B cell (primary cell): ENCODE measurements around the gene PRDM5. TPM values are rescaled to one million over a fixed set of nuclear protein-coding genes. Genes with fewer than 3 reads are reported as not detected.
"Not testable (repeated sequence)": the region's sequence is repeated elsewhere in the genome, so short reads cannot be mapped to it uniquely, and the experiment has no call there.

Experiments used
- ATAC-seq: fragments of 200-7000 bp; cut with Tn5 transposase; one replicate; pipeline ENCODE4 v1.10.0; 2021; ENCODE audit warnings: low read depth, mild to moderate bottlenecking, moderate number of reproducible peaks, moderate library complexity
- CTCF ChIA-PET: fragments of 350-600 bp; sonication (Branson Sonifier 250); formaldehyde crosslinking; loops from one replicate; lab custom pipeline; 2021; ENCODE audit warnings: antibody characterized with exemption, inconsistent platforms; lab: Charles Lee
- POLR2A ChIA-PET: fragments of 350-600 bp; sonication (Branson Sonifier 250); formaldehyde crosslinking; loops from one replicate; lab custom pipeline; 2021; ENCODE audit warnings: antibody characterized with exemption; lab: Charles Lee
- DNase-seq: peaks from one replicate; pipeline ENCODE4 v3.0.0; 2013
- H2AFZ ChIP-seq: 2 replicates; pipeline ENCODE4 v1.6.1; 2012; ENCODE audit warnings: mild to moderate bottlenecking, low read depth, low read length; ENCODE audit not compliant: insufficient read depth, poor library complexity, severe bottlenecking
- H3K27ac ChIP-seq, 2 donors: 1 replicate in 1 of 2; 2 replicates in 1 of 2; pipeline ENCODE4 v1.5.1; 2012 to 2013; ENCODE audit warnings: low read length in 2 of 2, mild to moderate bottlenecking in 2 of 2, moderate library complexity in 1 of 2
- H3K27me3 ChIP-seq, 4 experiments: fragments of 200-600 bp in 1 of 4; sonication (generic) in 1 of 4; replicated peaks in 1 of 4; 1 replicate in 2 of 4; 2 replicates in 2 of 4; pipeline versions ENCODE4 v1.6.1 to v1.7.0; 2013 to 2016; ENCODE audit warnings: low read length in 3 of 4, mild to moderate bottlenecking in 2 of 4, mixed read lengths in 1 of 4, moderate library complexity in 1 of 4; ENCODE audit not compliant: insufficient read depth in 4 of 4, control insufficient read depth in 3 of 4; ENCODE audit errors: control extremely low read depth in 1 of 4
- H3K36me3 ChIP-seq, 2 experiments: replicated peaks in 1 of 2; 1 replicate in 1 of 2; 2 replicates in 1 of 2; pipeline versions ENCODE4 v1.6.1 to v1.7.1; 2013; ENCODE audit warnings: low read length in 1 of 2; ENCODE audit not compliant: insufficient read depth in 2 of 2, control insufficient read depth in 1 of 2; ENCODE audit errors: control extremely low read depth in 1 of 2, extremely low read depth in 1 of 2
- H3K4me1 ChIP-seq, 2 donors: fragments of 200-600 bp in 1 of 2; sonication (generic) in 1 of 2; 1 replicate in 1 of 2; 2 replicates in 1 of 2; pipeline versions ENCODE4 v1.5.1 to v1.6.1; 2013 to 2017; ENCODE audit warnings: low read length in 2 of 2; ENCODE audit not compliant: control insufficient read depth in 2 of 2, insufficient read depth in 2 of 2
- H3K4me2 ChIP-seq: replicated peaks from 2 replicates; pipeline ENCODE3; 2012; ENCODE audit warnings: mild to moderate bottlenecking, low read depth, low read length; ENCODE audit not compliant: poor library complexity, severe bottlenecking
- H3K4me3 ChIP-seq, 5 experiments: fragments of 200-600 bp in 1 of 5; sonication (generic) in 1 of 5; 1 replicate in 3 of 5; 2 replicates in 2 of 5; pipeline versions ENCODE4 v1.5.1 to v1.7.0; 2011 to 2016; ENCODE audit warnings: low read length in 4 of 5, mild to moderate bottlenecking in 4 of 5, low read depth in 2 of 5, control low read depth in 1 of 5, moderate library complexity in 1 of 5; ENCODE audit not compliant: insufficient read depth in 1 of 5; ENCODE audit errors: control extremely low read depth in 1 of 5, extremely low read depth in 1 of 5
- H3K79me2 ChIP-seq: fragments of 200-600 bp; sonication (generic); one replicate; pipeline ENCODE4 v1.6.0; 2016; ENCODE audit warnings: low read length; ENCODE audit not compliant: control insufficient read depth, insufficient read depth
- H3K9ac ChIP-seq: fragments of 200-600 bp; sonication (generic); 2 replicates; pipeline ENCODE4 v1.6.1; 2017; ENCODE audit warnings: mild to moderate bottlenecking, low read length, moderate library complexity
- H3K9me3 ChIP-seq, 3 donors: one replicate each; pipeline versions ENCODE4 v1.6.1 to v1.7.1; 2013; ENCODE audit warnings: low read length in 2 of 3; ENCODE audit not compliant: control insufficient read depth in 2 of 3, insufficient read depth in 1 of 3; ENCODE audit errors: control extremely low read depth in 1 of 3
- H4K20me1 ChIP-seq: 2 replicates; pipeline ENCODE4 v1.6.0; 2012; ENCODE audit warnings: mild to moderate bottlenecking, low read length; ENCODE audit not compliant: insufficient read depth, control insufficient read depth, poor library complexity, severe bottlenecking
- H3K27ac Mint-ChIP-seq: one replicate; pipeline ENCODE4 v1.8.0; 2021; ENCODE audit warnings: mixed read lengths
- H3K27me3 Mint-ChIP-seq: one replicate; pipeline ENCODE4 v1.8.0; 2021; ENCODE audit warnings: mixed read lengths
- H3K4me1 Mint-ChIP-seq: one replicate; pipeline ENCODE4 v1.8.0; 2021; ENCODE audit warnings: mixed read lengths
- H3K4me3 Mint-ChIP-seq: one replicate; pipeline ENCODE4 v1.8.0; 2021; ENCODE audit warnings: mixed read lengths
- H3K9me3 Mint-ChIP-seq: one replicate; pipeline ENCODE4 v1.8.0; 2022; ENCODE audit warnings: mixed read lengths; ENCODE audit not compliant: insufficient read depth
- EZH2 ChIP-seq: IDR thresholded peaks from 2 replicates; pipeline ENCODE4 v1.6.1; 2012; ENCODE audit warnings: borderline replicate concordance, low read depth, mild to moderate bottlenecking, moderate library complexity, low read length; ENCODE audit not compliant: insufficient read depth, poor library complexity, severe bottlenecking
- WGBS: methylation state at CpG from one replicate; pipeline ENCODE4 v1.1.5; 2013; ENCODE audit warnings: missing lambda C conversion rate; ENCODE audit not compliant: insufficient coverage; 5-methylcytosine and 5-hydroxymethylcytosine counted together
- intact Hi-C: fragments of 100-400 bp; cut with micrococcal nuclease; formaldehyde crosslinking; loops from one replicate; pipeline ENCODE4 v1.10.0; 2022
- polyA plus RNA-seq: library from polyadenylated mRNA; depleted of rRNA; stranded (reverse); fragments of >200 nt; gene quantifications from 2 replicates; pipeline ENCODE4 v1.2.3, GENCODE V29; 2012
- total RNA-seq, 2 donors: library from RNA; stranded (reverse); fragments of 120-200 nt in 1 of 2; gene quantifications; 1 replicate in 1 of 2; 2 replicates in 1 of 2; pipeline versions ENCODE4 v1.2.3 to v1.2.4, GENCODE V29; 2013 to 2022
- TF ChIP-seq, protein P1 (sequence below): fragments of 200-600 bp; IDR thresholded peaks from one replicate; pipeline ENCODE4 v1.8.0; 2022; ENCODE audit warnings: antibody characterized with exemption, mild to moderate bottlenecking

The PRDM5 gene
- total and polyA plus RNA-seq, 2 donors (not counting 1 experiment from before 2014, with no cell fraction given) = not detected

GRCh38 chr4:120750152-120750525 is 172.4 kb downstream of the PRDM5 start:
- Histone ChIP-seq H3K4me3 (no peak overlapping the region), H2AFZ (no peak overlapping the region), H3K36me3 (no peaks in the 10 kb centered on the region), H3K9me3 (peaks cover 0 to 20% (median 6%) of the 10 kb centered on the region in 3 donors), H4K20me1 (no peaks in the 10 kb centered on the region), H3K27me3 (no peaks in the 10 kb centered on the region), H3K4me2 (no peak overlapping the region), H3K9ac (no peak overlapping the region), H3K4me1 (no peaks in the 10 kb centered on the region), H3K27ac (no peak overlapping the region), H3K79me2 (no peaks in the 10 kb centered on the region)
- ATAC-seq (no peak), DNase-seq (no peak)
- no peak overlapping the region for H3K27ac Mint-ChIP-seq
- H3K27me3 Mint-ChIP-seq = no peaks in the 10 kb centered on the region
- peaks cover 5% of the 10 kb centered on the region for H3K9me3 Mint-ChIP-seq
- intact Hi-C loops = no loop called here
- no peaks in the 10 kb centered on the region for H3K4me1 Mint-ChIP-seq
- TF ChIP-seq EZH2 = no peak
- TF ChIP-seq, protein P1, sequence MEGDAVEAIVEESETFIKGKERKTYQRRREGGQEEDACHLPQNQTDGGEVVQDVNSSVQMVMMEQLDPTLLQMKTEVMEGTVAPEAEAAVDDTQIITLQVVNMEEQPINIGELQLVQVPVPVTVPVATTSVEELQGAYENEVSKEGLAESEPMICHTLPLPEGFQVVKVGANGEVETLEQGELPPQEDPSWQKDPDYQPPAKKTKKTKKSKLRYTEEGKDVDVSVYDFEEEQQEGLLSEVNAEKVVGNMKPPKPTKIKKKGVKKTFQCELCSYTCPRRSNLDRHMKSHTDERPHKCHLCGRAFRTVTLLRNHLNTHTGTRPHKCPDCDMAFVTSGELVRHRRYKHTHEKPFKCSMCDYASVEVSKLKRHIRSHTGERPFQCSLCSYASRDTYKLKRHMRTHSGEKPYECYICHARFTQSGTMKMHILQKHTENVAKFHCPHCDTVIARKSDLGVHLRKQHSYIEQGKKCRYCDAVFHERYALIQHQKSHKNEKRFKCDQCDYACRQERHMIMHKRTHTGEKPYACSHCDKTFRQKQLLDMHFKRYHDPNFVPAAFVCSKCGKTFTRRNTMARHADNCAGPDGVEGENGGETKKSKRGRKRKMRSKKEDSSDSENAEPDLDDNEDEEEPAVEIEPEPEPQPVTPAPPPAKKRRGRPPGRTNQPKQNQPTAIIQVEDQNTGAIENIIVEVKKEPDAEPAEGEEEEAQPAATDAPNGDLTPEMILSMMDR = no peak
- WGBS = 100% methylated on average over 5 of the region's 5 CpGs
- ChIA-PET POLR2A (no interaction called here), CTCF (no interaction called here)
- no peak overlapping the region for H3K4me3 Mint-ChIP-seq

GRCh38 chr4:120749445-120750151 is 172.9 kb downstream of the PRDM5 start:
- H3K27me3 Mint-ChIP-seq = no peaks in the 10 kb centered on the region
- ATAC-seq = no peak
- no peaks in the 10 kb centered on the region for H3K4me1 ChIP-seq
- H3K79me2 ChIP-seq = no peaks in the 10 kb centered on the region
- no peak overlapping the region for H2AFZ ChIP-seq
- H3K4me3 ChIP-seq = no peak overlapping the region
- no peaks in the 10 kb centered on the region for H3K36me3 ChIP-seq
- H3K9me3 Mint-ChIP-seq = peaks cover 5% of the 10 kb centered on the region
- intact Hi-C loops = no loop called here
- CTCF ChIA-PET = no interaction called here
- H3K9me3 ChIP-seq = peaks cover 0 to 20% (median 6%) of the 10 kb centered on the region in 3 donors
- no peak overlapping the region for H3K27ac Mint-ChIP-seq
- no peak overlapping the region for H3K4me3 Mint-ChIP-seq
- TF ChIP-seq EZH2 = no peak
- TF ChIP-seq, protein P1 = no peak
- no peaks in the 10 kb centered on the region for H4K20me1 ChIP-seq
- no peaks in the 10 kb centered on the region for H3K4me1 Mint-ChIP-seq
- WGBS = 2% methylated on average over 5 of the region's 6 CpGs
- H3K27me3 ChIP-seq = no peaks in the 10 kb centered on the region
- POLR2A ChIA-PET = no interaction called here
- no peak overlapping the region for H3K4me2 ChIP-seq
- no peak overlapping the region for H3K27ac ChIP-seq
- peak; percentile 10 for DNase-seq
- H3K9ac ChIP-seq = no peak overlapping the region

DNA sequence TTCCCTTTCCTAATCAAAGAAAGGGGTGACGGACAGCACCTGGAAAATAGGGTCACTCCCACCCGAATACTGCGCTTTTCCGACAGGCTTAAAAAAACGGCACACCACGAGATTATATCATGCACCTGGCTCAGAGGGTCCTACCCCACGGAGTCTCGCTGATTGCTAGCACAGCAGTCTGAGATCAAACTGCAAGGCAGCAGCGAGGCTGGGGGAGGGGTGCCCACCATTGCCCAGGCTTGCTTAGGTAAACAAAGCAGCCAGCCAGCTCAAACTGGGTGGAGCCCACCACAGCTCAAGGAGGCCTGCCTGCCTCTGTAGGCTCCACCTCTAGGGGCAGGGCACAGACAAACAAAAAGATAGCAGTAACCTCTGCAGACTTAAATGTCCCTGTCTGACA is 180.9 kb downstream of the PRDM5 start:
- H3K9me3 Mint-ChIP-seq, H3K27me3 Mint-ChIP-seq, ATAC-seq, H3K27ac Mint-ChIP-seq, DNase-seq, POLR2A ChIA-PET, CTCF ChIA-PET, H3K9me3 ChIP-seq, H3K4me3 ChIP-seq, H3K27ac ChIP-seq, H3K9ac ChIP-seq, H4K20me1 ChIP-seq, H3K4me3 Mint-ChIP-seq, H3K4me1 Mint-ChIP-seq, H3K4me1 ChIP-seq, H3K79me2 ChIP-seq, H3K27me3 ChIP-seq, H3K4me2 ChIP-seq, H2AFZ ChIP-seq, H3K36me3 ChIP-seq, intact Hi-C loops: not testable (repeated sequence)
- WGBS = 95% methylated on average over 9 of the region's 9 CpGs
